GM12878 (cell line): Measurements from ENCODE around the gene PXMP4. TPM values are rescaled to one million over a fixed set of nuclear protein-coding genes. Genes with fewer than 3 reads are reported as not detected.

Experiments
- ATAC-seq: fragments of 200-7000 bp; cut with Tn5 transposase; 3 replicates; pipeline ENCODE4 v1.9.1; 2020; ENCODE audit warnings: mild to moderate bottlenecking, moderate library complexity
- BruUV-seq: library from RNA; stranded (reverse); fragments of 400-500 nt; replicated peaks from 2 replicates; lab custom pipeline; 2021; lab: Mats Ljungman, UMichigan
- CTCF ChIA-PET: fragments of 300-600 bp; sonication (Branson Sonifier 250); formaldehyde crosslinking; extraction: SDS; loops from one replicate; lab custom pipeline; 2021; ENCODE audit warnings: inconsistent platforms; lab: Yijun Ruan, JAX
- POLR2A ChIA-PET: fragments of 350-600 bp; formaldehyde crosslinking; extraction: SDS; loops from one replicate; lab custom pipeline; 2021; ENCODE audit warnings: inconsistent platforms; lab: Charles Lee
- RAD21 ChIA-PET: fragments of 300-600 bp; sonication (Branson Sonifier 250); formaldehyde crosslinking; loops from one replicate; lab custom pipeline; 2023; ENCODE audit warnings: antibody characterized with exemption; ENCODE audit not compliant: unreplicated experiment; lab: Charles Lee
- SMC1A ChIA-PET: fragments of 300-600 bp; sonication (Branson Sonifier 250); formaldehyde crosslinking; loops from one replicate; lab custom pipeline; 2023; ENCODE audit not compliant: unreplicated experiment, uncharacterized antibody; lab: Charles Lee
- DNase-seq: peaks from one replicate; pipeline ENCODE4 v3.0.0-alpha.2; 2011; ENCODE audit warnings: low read depth, low spot score
- FAIRE-seq: peaks from 3 replicates; lab custom pipeline; 2011; peaks lifted over from hg19 to GRCh38; lab: Jason Lieb, UNC
- H2AFZ ChIP-seq: 2 replicates; pipeline ENCODE4 v1.6.0; 2011; ENCODE audit warnings: low read depth, low read length, control low read depth; ENCODE audit not compliant: control insufficient read depth
- H3K27ac ChIP-seq: 2 replicates; pipeline ENCODE4 v1.5.1; 2011; ENCODE audit warnings: control low read depth; ENCODE audit not compliant: control insufficient read depth, insufficient read depth
- H3K27me3 ChIP-seq, 2 experiments: replicated peaks in 1 of 2; 2 replicates each; pipeline versions ENCODE4 v1.6.0 to v1.6.1; 2011; ENCODE audit warnings: low read length in 1 of 2; ENCODE audit not compliant: control insufficient read depth in 2 of 2, insufficient read depth in 2 of 2
- H3K36me3 ChIP-seq, 2 experiments: 2 replicates each; pipeline ENCODE4 v1.5.1; 2011; ENCODE audit warnings: low read length in 1 of 2; ENCODE audit not compliant: control insufficient read depth in 2 of 2, insufficient read depth in 2 of 2
- H3K4me1 ChIP-seq: 2 replicates; pipeline ENCODE4 v1.6.1; 2011; ENCODE audit warnings: mild to moderate bottlenecking, low read length, moderate library complexity, mixed read lengths; ENCODE audit not compliant: control insufficient read depth, insufficient read depth
- H3K4me2 ChIP-seq: 2 replicates; pipeline ENCODE4 v1.6.0; 2011; ENCODE audit warnings: control low read depth; ENCODE audit not compliant: control insufficient read depth, insufficient read depth
- H3K4me3 ChIP-seq: fragments of 200-600 bp; sonication (generic); 2 replicates; pipeline ENCODE4 v1.5.1; 2016
- H3K79me2 ChIP-seq: 2 replicates; pipeline ENCODE4 v1.6.0; 2011; ENCODE audit warnings: low read length; ENCODE audit not compliant: control insufficient read depth, insufficient read depth
- H3K9ac ChIP-seq: 2 replicates; pipeline ENCODE4 v1.8.0; 2011; ENCODE audit warnings: low read length, control low read depth, mixed read lengths; ENCODE audit not compliant: control insufficient read depth, insufficient read depth
- H3K9me3 ChIP-seq: replicated peaks from 3 replicates; pipeline ENCODE4 v1.5.1; 2011; ENCODE audit warnings: mild to moderate bottlenecking, low read length; ENCODE audit not compliant: control insufficient read depth, insufficient read depth
- H4K20me1 ChIP-seq: 2 replicates; pipeline ENCODE4 v1.6.0; 2011; ENCODE audit not compliant: control insufficient read depth, insufficient read depth
- BMI1 ChIP-seq: fragments of 450-650 bp; IDR thresholded peaks from 2 replicates; pipeline ENCODE4 v1.6.1; 2016; ENCODE audit warnings: mild to moderate bottlenecking, moderate library complexity, borderline replicate concordance
- CBX5 ChIP-seq: sonication (generic); IDR thresholded peaks from 2 replicates; pipeline ENCODE4 v1.6.1; 2016; ENCODE audit warnings: low read depth, moderate library complexity, mild to moderate bottlenecking, inconsistent platforms
- FOS ChIP-seq: IDR thresholded peaks from 3 replicates; pipeline ENCODE4 v1.6.1; 2011; ENCODE audit warnings: borderline replicate concordance; ENCODE audit not compliant: insufficient read length; ENCODE audit errors: extremely low read depth
- HDGF ChIP-seq: fragments of 450-650 bp; IDR thresholded peaks from 2 replicates; pipeline ENCODE4 v1.6.1; 2016; ENCODE audit warnings: antibody characterized with exemption
- KDM1A ChIP-seq: fragments of 200-600 bp; sonication (generic); IDR thresholded peaks from 2 replicates; pipeline ENCODE4 v1.6.1; 2016; ENCODE audit warnings: borderline replicate concordance
- PML ChIP-seq: IDR thresholded peaks from 2 replicates; pipeline ENCODE4 v1.6.1; 2012; ENCODE audit warnings: low read length, inconsistent platforms
- TAF1 ChIP-seq: IDR thresholded peaks from 2 replicates; pipeline ENCODE4 v1.6.1; 2011; ENCODE audit warnings: mild to moderate bottlenecking, low read depth, low read length, borderline replicate concordance
- WRNIP1 ChIP-seq: IDR thresholded peaks from 2 replicates; pipeline ENCODE4 v1.6.1; 2011; ENCODE audit warnings: low read depth, low read length, improper control_type of control experiment, borderline replicate concordance
- ZBED1 ChIP-seq: IDR thresholded peaks from 2 replicates; pipeline ENCODE4 v1.6.1; 2016; ENCODE audit warnings: borderline replicate concordance
- WGBS: methylation state at CpG from one replicate; pipeline ENCODE4 v1.1.6; 2016; ENCODE audit warnings: low lambda C conversion rate; ENCODE audit not compliant: insufficient replicate concordance, insufficient coverage; ENCODE audit errors: missing lambda C conversion rate; 5-methylcytosine and 5-hydroxymethylcytosine counted together
- in situ Hi-C: fragments of 300-500 bp; cut with MboI; formaldehyde crosslinking; loops from 9 replicates; pipeline ENCODE4 v1.14.3; 2018; ENCODE audit warnings: mixed read lengths
- intact Hi-C: fragments of 100-400 bp; cut with micrococcal nuclease; formaldehyde crosslinking; loops from one replicate; pipeline ENCODE4 v1.14.2; 2022; ENCODE audit not compliant: unreplicated experiment
- polyA plus RNA-seq, 11 experiments: library from polyadenylated mRNA; depleted of rRNA in 4 of 11; unstranded in 6 of 11; stranded (reverse) in 5 of 11; fragments of >200 nt; fragmentation: Nextera tagmentation in 4 of 11; fragmentation: Illumina TruSeq in 1 of 11; extraction: Ambion mirVana in 4 of 11; extraction: Trizol in 1 of 11; gene quantifications; 1 replicate in 1 of 11; 2 replicates in 10 of 11; pipeline versions ENCODE4 v1.2.1 to v1.2.3, GENCODE V29; 2011 to 2016; ENCODE audit warnings: inconsistent platforms in 2 of 11, missing spikeins in 2 of 11, low read depth in 1 of 11
- total RNA-seq, 4 experiments: library from RNA; depleted of rRNA in 3 of 4; stranded (reverse); fragments of >200 nt in 3 of 4; fragmentation: Illumina TruSeq in 1 of 4; extraction: Trizol in 1 of 4; gene quantifications; 2 replicates each; pipeline versions ENCODE4 v1.2.1 to v1.2.3, GENCODE V29; 2013 to 2021
- TF ChIP-seq, protein P1 (sequence below): fragments of 450-650 bp; IDR thresholded peaks from 2 replicates; pipeline ENCODE4 v1.6.1; 2017; ENCODE audit warnings: antibody characterized with exemption, mild to moderate bottlenecking, moderate library complexity

The PXMP4 gene
- total and polyA plus RNA-seq, 10 of the 15 experiments (the other 5 are each of a cell fraction or from before 2014, with no cell fraction given): 3.6 to 19.2 (median 8.6) TPM

DNA sequence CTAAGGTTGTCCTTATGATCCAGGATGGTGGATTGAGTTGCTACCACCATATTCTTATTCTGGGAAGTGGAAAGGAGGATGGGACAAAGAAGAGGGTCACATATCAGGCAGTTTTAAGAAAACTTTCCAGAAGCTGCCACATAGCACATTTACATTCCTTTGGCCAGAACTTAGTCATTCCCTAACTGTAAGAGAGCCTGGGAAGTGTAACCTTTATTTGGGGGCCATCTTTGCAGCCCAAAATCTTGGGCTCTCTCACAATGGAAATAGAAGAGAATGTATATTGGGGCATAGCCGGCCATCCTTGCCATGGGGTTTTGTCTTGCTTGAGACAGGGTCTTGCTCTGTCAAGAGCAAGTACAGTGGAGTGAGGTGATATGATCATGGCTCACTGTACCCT, 20.1 kb upstream of the PXMP4 start:
- WGBS: 93% methylated on average over 1 of the region's 1 CpG
- Histone ChIP-seq H3K27ac (no peak overlapping the region), H3K4me3 (no peak overlapping the region), H3K4me2 (no peak overlapping the region), H3K27me3 (no peaks in the 10 kb centered on the region), H3K4me1 (no peaks in the 10 kb centered on the region), H3K9ac (no peak overlapping the region), H3K79me2 (no peaks in the 10 kb centered on the region), H2AFZ (no peak overlapping the region), H4K20me1 (no peaks in the 10 kb centered on the region), H3K36me3 (peaks cover 0 to 2% of the 10 kb centered on the region in 2 experiments; a peak in 1 of 4 replicates), H3K9me3 (peaks cover 7% of the 10 kb centered on the region)
- ChIA-PET CTCF (interaction anchor here (0.7 kb wide), 1 partner anchor 31 kb away, joined by 3 read pairs; no protein-coding TSS in a partner anchor), SMC1A (no interaction called here), POLR2A (no interaction called here), RAD21 (no interaction called here)
- intact Hi-C loops (no loop called here), in situ Hi-C loops (no loop called here)
- no TSS peak for BruUV-seq
- TF ChIP-seq BMI1: no peak
- TF ChIP-seq FOS: no peak
- TF ChIP-seq, protein P1, sequence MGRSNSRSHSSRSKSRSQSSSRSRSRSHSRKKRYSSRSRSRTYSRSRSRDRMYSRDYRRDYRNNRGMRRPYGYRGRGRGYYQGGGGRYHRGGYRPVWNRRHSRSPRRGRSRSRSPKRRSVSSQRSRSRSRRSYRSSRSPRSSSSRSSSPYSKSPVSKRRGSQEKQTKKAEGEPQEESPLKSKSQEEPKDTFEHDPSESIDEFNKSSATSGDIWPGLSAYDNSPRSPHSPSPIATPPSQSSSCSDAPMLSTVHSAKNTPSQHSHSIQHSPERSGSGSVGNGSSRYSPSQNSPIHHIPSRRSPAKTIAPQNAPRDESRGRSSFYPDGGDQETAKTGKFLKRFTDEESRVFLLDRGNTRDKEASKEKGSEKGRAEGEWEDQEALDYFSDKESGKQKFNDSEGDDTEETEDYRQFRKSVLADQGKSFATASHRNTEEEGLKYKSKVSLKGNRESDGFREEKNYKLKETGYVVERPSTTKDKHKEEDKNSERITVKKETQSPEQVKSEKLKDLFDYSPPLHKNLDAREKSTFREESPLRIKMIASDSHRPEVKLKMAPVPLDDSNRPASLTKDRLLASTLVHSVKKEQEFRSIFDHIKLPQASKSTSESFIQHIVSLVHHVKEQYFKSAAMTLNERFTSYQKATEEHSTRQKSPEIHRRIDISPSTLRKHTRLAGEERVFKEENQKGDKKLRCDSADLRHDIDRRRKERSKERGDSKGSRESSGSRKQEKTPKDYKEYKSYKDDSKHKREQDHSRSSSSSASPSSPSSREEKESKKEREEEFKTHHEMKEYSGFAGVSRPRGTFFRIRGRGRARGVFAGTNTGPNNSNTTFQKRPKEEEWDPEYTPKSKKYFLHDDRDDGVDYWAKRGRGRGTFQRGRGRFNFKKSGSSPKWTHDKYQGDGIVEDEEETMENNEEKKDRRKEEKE: no peak
- TF ChIP-seq PML: no peak
- TF ChIP-seq ZBED1: no peak
- no peak for TF ChIP-seq WRNIP1
- TF ChIP-seq TAF1: no peak
- TF ChIP-seq CBX5: no peak
- TF ChIP-seq KDM1A: no peak
- TF ChIP-seq HDGF: no peak
- no peak for DNase-seq
- ATAC-seq: no peak
- no peak for FAIRE-seq
